HG03039 (cell line): Measurements from ENCODE around the gene MRPL44.
A peak's percentile ranks its signal among the peaks of the same experiment; 100 is the strongest.
"Not testable (repeated sequence)": the region's sequence is repeated elsewhere in the genome, so short reads cannot be mapped to it uniquely, and the experiment has no call there.

Experiments used
- ATAC-seq: cut with Tn5 transposase; IDR thresholded peaks from one replicate; pipeline ENCODE4 v1.9.1; 2021; ENCODE audit warnings: mild to moderate bottlenecking, moderate library complexity; ENCODE audit not compliant: unreplicated experiment

MRPL44 gene

GRCh38 chr2:223935459-223936125 lies 21.7 kb upstream of the MRPL44 start:
- ATAC-seq = no peak

GRCh38 chr2:223936862-223937326 lies 20.4 kb upstream of the MRPL44 start:
- ATAC-seq = no peak

GRCh38 chr2:223937535-223937934 lies 19.7 kb upstream of the MRPL44 start:
- no peak for ATAC-seq

GRCh38 chr2:223939438-223939837 lies 17.8 kb upstream of the MRPL44 start:
- not testable (repeated sequence) for ATAC-seq

GRCh38 chr2:223941579-223942277 lies 15.5 kb upstream of the MRPL44 start:
- peak; percentile 52 for ATAC-seq

- no peak for ATAC-seq
Observed at GRCh38 chr2:223943135-223943534, 14.1 kb upstream of the MRPL44 start.

- ATAC-seq = no peak
Observed at GRCh38 chr2:223943561-223944008, 13.7 kb upstream of the MRPL44 start.

- ATAC-seq = no peak
Observed at GRCh38 chr2:223944166-223944702, 13.0 kb upstream of the MRPL44 start.

GRCh38 chr2:223944703-223945531 lies 12.3 kb upstream of the MRPL44 start, which contains the start of gene WDFY1:
TSS of gene WDFY1 (minus strand) at chr2:223945335. CDS start at chr2:223945284, 51 bp downstream.
- peak; percentile 76 for ATAC-seq

GRCh38 chr2:223945755-223946154 lies 11.5 kb upstream of the MRPL44 start:
- ATAC-seq = no peak

- ATAC-seq = no peak
Observed at GRCh38 chr2:223947711-223948205, 9.5 kb upstream of the MRPL44 start.

GRCh38 chr2:223949241-223949840 lies 7.9 kb upstream of the MRPL44 start:
- ATAC-seq = no peak

- no peak for ATAC-seq
Observed at GRCh38 chr2:223950448-223951347, 6.6 kb upstream of the MRPL44 start.

- ATAC-seq = peak; percentile 42
Observed at GRCh38 chr2:223952280-223952968, 4.8 kb upstream of the MRPL44 start.

GRCh38 chr2:223954401-223954800 lies 2.9 kb upstream of the MRPL44 start:
- ATAC-seq = no peak

GRCh38 chr2:223956300-223956699 lies 963 bp upstream of the MRPL44 start:
- no peak for ATAC-seq

GRCh38 chr2:223959688-223960087 lies 2.4 kb downstream of the MRPL44 start:
- no peak for ATAC-seq

- ATAC-seq = no peak
Observed at GRCh38 chr2:223967981-223968380, 10.7 kb downstream of the MRPL44 start.

GRCh38 chr2:223969315-223969714 lies 12.1 kb downstream of the MRPL44 start:
- no peak for ATAC-seq
